ENCODE results near the gene PLEKHF1.

Gene PLEKHF1

GRCh38 chr19:29680937-29681336 is 15.7 kb downstream of the PLEKHF1 start:
- no peak for DNase-seq

- no peak for DNase-seq
Observed at GRCh38 chr19:29681422-29682235, 16.4 kb downstream of the PLEKHF1 start.

- no peak for DNase-seq
Observed at GRCh38 chr19:29682236-29682895, 17.1 kb downstream of the PLEKHF1 start.

- DNase-seq = no peak
Observed at GRCh38 chr19:29683009-29683408, 17.7 kb downstream of the PLEKHF1 start.

- DNase-seq = no peak
Observed at GRCh38 chr19:29685326-29685725, 20.1 kb downstream of the PLEKHF1 start.

GRCh38 chr19:29686285-29686805 is 21.1 kb downstream of the PLEKHF1 start:
- no peak for DNase-seq

GRCh38 chr19:29687244-29687896 is 22.1 kb downstream of the PLEKHF1 start:
- no peak for DNase-seq

- DNase-seq = no peak
Observed at GRCh38 chr19:29687897-29688728, 22.9 kb downstream of the PLEKHF1 start.

- DNase-seq = no peak
Observed at GRCh38 chr19:29690842-29691241, 25.6 kb downstream of the PLEKHF1 start.

- DNase-seq = no peak
Observed at GRCh38 chr19:29694161-29694560, 28.9 kb downstream of the PLEKHF1 start.

GRCh38 chr19:29694669-29695627 is 29.7 kb downstream of the PLEKHF1 start:
- DNase-seq = peak; percentile 82

GRCh38 chr19:29695765-29696564 is 30.7 kb downstream of the PLEKHF1 start:
- DNase-seq = no peak

- DNase-seq = no peak
Observed at GRCh38 chr19:29696565-29696846, 31.2 kb downstream of the PLEKHF1 start.

- DNase-seq = no peak
Observed at GRCh38 chr19:29697523-29698261, 32.4 kb downstream of the PLEKHF1 start.

GRCh38 chr19:29699861-29700260 is 34.6 kb downstream of the PLEKHF1 start:
- no peak for DNase-seq

GRCh38 chr19:29700498-29700897 is 35.2 kb downstream of the PLEKHF1 start:
- DNase-seq = no peak

GRCh38 chr19:29702161-29702962 is 37.1 kb downstream of the PLEKHF1 start:
- DNase-seq = no peak

- DNase-seq = no peak
Observed at GRCh38 chr19:29702963-29703320, 37.7 kb downstream of the PLEKHF1 start.

All from activated CD4-positive, alpha-beta T cell treated with anti-CD3 and anti-CD28 coated beads, Interleukin-2, amount 50 U/mL, for 1 hour (primary cell).